ENCODE data around the gene C1QL3. TPM values are rescaled to one million over a fixed set of nuclear protein-coding genes. Genes with fewer than 3 reads are reported as not detected.

C1QL3 gene
- not detected in 5 replicates for total RNA-seq (2022; extraction: Qiagen RNA extraction)

GRCh38 chr10:16521311-16522016, at the start of gene C1QL3:
C1QL3 (minus strand) TSS chr10:16521879; CDS start chr10:16521065, 814 bp downstream.

Other genes starting within 250 kb of the C1QL3 start
- 11.5 to 20.2 TPM (median 16.1 TPM) in 5 replicates for gene PTER, start 84.9 kb downstream of the C1QL3 start, total RNA-seq (2022; extraction: Qiagen RNA extraction)